A673 (cell line): ENCODE results near the gene ANKRD53. TPM values are rescaled to one million over a fixed set of nuclear protein-coding genes. Genes with fewer than 3 reads are reported as not detected.

ENCODE experiments used
- BruUV-seq: library from RNA; stranded (reverse); fragments of 400-500 nt; replicated peaks from 2 replicates; lab custom pipeline; 2021; lab: Mats Ljungman, UMichigan
- CTCF ChIA-PET: fragments of 300-600 bp; sonication (Branson Sonifier 250); formaldehyde crosslinking; loops from one replicate; lab custom pipeline; 2022; ENCODE audit warnings: antibody characterized with exemption; lab: Charles Lee
- POLR2A ChIA-PET: fragments of 300-600 bp; sonication (Branson Sonifier 250); formaldehyde crosslinking; loops from one replicate; lab custom pipeline; 2022; ENCODE audit warnings: antibody characterized with exemption; ENCODE audit not compliant: low non-redundant PET; lab: Charles Lee
- DNase-seq: peaks from one replicate; pipeline ENCODE4 v3.0.0-alpha.2; 2015; ENCODE audit warnings: low spot score
- H3K27ac ChIP-seq: fragments of 200-600 bp; sonication (generic); 2 replicates; pipeline ENCODE4 v1.5.1; 2016; ENCODE audit warnings: mixed run types, low read depth, mild to moderate bottlenecking, mixed read lengths, antibody characterized with exemption, low read length; ENCODE audit not compliant: poor library complexity, severe bottlenecking
- H3K27me3 ChIP-seq: fragments of 200-600 bp; sonication (generic); replicated peaks from 2 replicates; pipeline ENCODE4 v1.6.1; 2017; ENCODE audit warnings: mixed run types, low read depth, mild to moderate bottlenecking, mixed read lengths, antibody characterized with exemption, low read length; ENCODE audit not compliant: insufficient read depth, poor library complexity
- H3K36me3 ChIP-seq: fragments of 200-600 bp; sonication (generic); 2 replicates; pipeline ENCODE4 v1.6.1; 2016; ENCODE audit warnings: mixed run types, mild to moderate bottlenecking, mixed read lengths, antibody characterized with exemption, low read length; ENCODE audit not compliant: insufficient read depth, poor library complexity, severe bottlenecking
- H3K4me1 ChIP-seq: fragments of 200-600 bp; sonication (generic); 2 replicates; pipeline ENCODE4 v1.6.1; 2017; ENCODE audit warnings: mixed run types, mild to moderate bottlenecking, mixed read lengths, antibody characterized with exemption, low read length; ENCODE audit not compliant: insufficient read depth, poor library complexity, severe bottlenecking
- H3K4me3 ChIP-seq: fragments of 200-600 bp; sonication (generic); 2 replicates; pipeline ENCODE4 v1.5.1; 2016; ENCODE audit warnings: low read depth, mixed run types, mild to moderate bottlenecking, mixed read lengths, low read length; ENCODE audit not compliant: poor library complexity, severe bottlenecking
- H3K9me3 ChIP-seq: fragments of 200-600 bp; sonication (generic); 2 replicates; pipeline ENCODE4 v1.6.1; 2016; ENCODE audit warnings: mixed run types, low read depth, mild to moderate bottlenecking, mixed read lengths, antibody characterized with exemption, low read length; ENCODE audit not compliant: poor library complexity, severe bottlenecking
- EZH2 ChIP-seq: fragments of 200-600 bp; sonication (generic); IDR thresholded peaks from 2 replicates; pipeline ENCODE4 v1.6.1; 2017; ENCODE audit warnings: borderline replicate concordance, low read depth, mild to moderate bottlenecking, mixed read lengths, antibody characterized with exemption, low read length; ENCODE audit not compliant: poor library complexity, severe bottlenecking
- intact Hi-C: fragments of 100-400 bp; cut with micrococcal nuclease; formaldehyde crosslinking; loops from one replicate; pipeline ENCODE4 v1.10.0; 2022; ENCODE audit not compliant: unreplicated experiment
- total RNA-seq: library from RNA; stranded (reverse); gene quantifications from 2 replicates; pipeline ENCODE4 v1.2.3, GENCODE V29; 2021
- TF ChIP-seq, protein P1 (sequence below): fragments of 300-800, 200-600 bp; sonication (generic); conservative IDR thresholded peaks from 2 replicates; pipeline ENCODE4 v1.5.1; 2017; ENCODE audit warnings: low read depth, mild to moderate bottlenecking, antibody characterized with exemption, low read length, moderate library complexity, mixed read lengths

ANKRD53 gene
- total RNA-seq, 1 experiment from 2014 or later = 0.64 TPM

DNA sequence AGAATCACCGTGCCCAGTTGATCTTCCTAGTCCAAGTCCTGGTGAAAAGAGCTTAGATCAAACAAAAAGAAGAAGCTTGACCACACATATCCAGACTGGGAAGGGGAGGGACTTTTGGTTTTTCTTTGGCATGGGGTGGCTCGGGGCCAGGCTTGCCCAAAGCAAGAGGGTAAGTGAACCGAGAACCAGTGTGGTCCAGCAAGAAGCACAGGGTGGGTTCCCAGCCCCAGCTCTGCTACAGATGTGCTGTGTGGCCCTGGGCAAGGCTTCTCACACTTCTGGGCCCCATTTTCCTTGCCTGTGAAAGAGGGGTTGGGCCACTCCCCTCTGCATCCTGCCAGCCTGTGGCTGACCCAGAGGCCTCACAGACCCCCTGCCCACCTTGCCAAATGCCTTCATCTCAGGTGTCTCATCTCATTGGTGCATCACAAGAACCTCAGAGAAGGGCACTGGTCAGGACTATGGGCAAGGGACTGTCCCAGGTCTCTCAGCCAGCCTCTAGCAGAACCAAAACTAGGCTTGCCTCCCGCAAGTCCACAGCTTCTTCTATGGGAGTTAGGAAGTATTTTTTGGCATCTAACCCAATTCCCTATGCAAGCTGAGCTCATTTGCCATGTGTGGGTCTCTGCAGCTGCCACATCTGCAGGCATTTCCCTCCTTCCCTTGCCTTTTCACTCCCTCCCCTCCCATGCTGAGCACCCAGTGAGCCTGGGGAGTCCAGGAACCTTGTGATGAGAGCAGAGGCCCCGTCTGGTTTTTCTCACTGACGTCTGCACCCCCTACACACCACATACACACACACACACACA, 35.8 kb upstream of the ANKRD53 start:
- intact Hi-C loops = no loop called here
- H3K4me1 ChIP-seq = no peaks in the 10 kb centered on the region
- no TSS peak for BruUV-seq
- H3K27me3 ChIP-seq = no peaks in the 10 kb centered on the region
- no peak overlapping the region for H3K27ac ChIP-seq
- CTCF ChIA-PET = no interaction called here
- no peak for DNase-seq
- no peaks in the 10 kb centered on the region for H3K36me3 ChIP-seq
- H3K4me3 ChIP-seq = no peak overlapping the region
- POLR2A ChIA-PET = no interaction called here
- no peaks in the 10 kb centered on the region for H3K9me3 ChIP-seq
- TF ChIP-seq EZH2 = no peak
- TF ChIP-seq, protein P1, sequence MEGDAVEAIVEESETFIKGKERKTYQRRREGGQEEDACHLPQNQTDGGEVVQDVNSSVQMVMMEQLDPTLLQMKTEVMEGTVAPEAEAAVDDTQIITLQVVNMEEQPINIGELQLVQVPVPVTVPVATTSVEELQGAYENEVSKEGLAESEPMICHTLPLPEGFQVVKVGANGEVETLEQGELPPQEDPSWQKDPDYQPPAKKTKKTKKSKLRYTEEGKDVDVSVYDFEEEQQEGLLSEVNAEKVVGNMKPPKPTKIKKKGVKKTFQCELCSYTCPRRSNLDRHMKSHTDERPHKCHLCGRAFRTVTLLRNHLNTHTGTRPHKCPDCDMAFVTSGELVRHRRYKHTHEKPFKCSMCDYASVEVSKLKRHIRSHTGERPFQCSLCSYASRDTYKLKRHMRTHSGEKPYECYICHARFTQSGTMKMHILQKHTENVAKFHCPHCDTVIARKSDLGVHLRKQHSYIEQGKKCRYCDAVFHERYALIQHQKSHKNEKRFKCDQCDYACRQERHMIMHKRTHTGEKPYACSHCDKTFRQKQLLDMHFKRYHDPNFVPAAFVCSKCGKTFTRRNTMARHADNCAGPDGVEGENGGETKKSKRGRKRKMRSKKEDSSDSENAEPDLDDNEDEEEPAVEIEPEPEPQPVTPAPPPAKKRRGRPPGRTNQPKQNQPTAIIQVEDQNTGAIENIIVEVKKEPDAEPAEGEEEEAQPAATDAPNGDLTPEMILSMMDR = no peak

DNA sequence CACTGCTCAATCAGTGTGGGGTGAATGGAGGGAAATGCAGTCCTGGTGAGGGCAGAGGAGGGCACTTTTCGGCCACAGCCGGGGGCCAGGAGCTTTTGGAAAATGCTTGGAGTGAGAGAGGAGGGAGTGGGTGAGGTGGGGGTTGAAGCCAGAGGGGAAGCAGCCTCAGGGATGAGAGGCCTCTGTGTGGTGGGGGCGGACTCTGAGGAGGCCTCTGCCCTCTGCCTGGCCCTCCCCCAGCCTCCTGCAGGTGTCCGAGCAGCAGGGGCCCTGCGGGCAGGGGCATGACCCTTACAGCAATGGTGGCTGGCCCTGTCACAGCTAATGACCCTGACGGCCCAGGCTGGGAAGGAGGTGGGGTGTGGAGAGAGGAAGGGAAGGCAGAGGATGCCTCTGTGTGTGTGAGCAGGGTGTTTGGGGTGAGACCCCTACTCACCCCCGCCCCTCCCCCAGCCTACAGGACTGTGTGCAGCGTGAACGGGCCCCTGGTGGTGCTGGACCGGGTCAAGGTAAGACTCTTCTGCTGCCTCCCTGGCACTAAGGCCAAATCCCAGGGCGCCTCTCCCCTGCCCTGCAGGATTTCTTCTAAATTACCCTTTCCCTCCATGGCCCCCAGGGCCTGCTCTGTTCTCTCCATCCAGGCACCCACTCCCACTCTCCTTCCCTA, 35.1 kb upstream of the ANKRD53 start:
- no peak for TF ChIP-seq EZH2
- TF ChIP-seq, protein P1 = no peak
- Histone ChIP-seq H3K27me3 (no peaks in the 10 kb centered on the region), H3K9me3 (no peaks in the 10 kb centered on the region), H3K4me1 (no peaks in the 10 kb centered on the region), H3K27ac (no peak overlapping the region), H3K4me3 (no peak overlapping the region), H3K36me3 (no peaks in the 10 kb centered on the region)
- ChIA-PET POLR2A (no interaction called here), CTCF (no interaction called here)
- intact Hi-C loops = no loop called here
- no TSS peak for BruUV-seq
- no peak for DNase-seq

GRCh38 chr2:70944111-70944690, 34.2 kb upstream of the ANKRD53 start:
- Histone ChIP-seq H3K4me1 (no peaks in the 10 kb centered on the region), H3K27ac (no peak overlapping the region), H3K9me3 (no peaks in the 10 kb centered on the region), H3K4me3 (no peak overlapping the region), H3K27me3 (no peaks in the 10 kb centered on the region), H3K36me3 (no peaks in the 10 kb centered on the region)
- BruUV-seq = no TSS peak
- intact Hi-C loops = no loop called here
- POLR2A ChIA-PET = no interaction called here
- TF ChIP-seq, protein P1 = no peak
- no peak for TF ChIP-seq EZH2
- DNase-seq = no peak
- CTCF ChIA-PET = no interaction called here
